ENCODE results near the gene SPATA31C1.

SPATA31C1 gene

GRCh38 chr9:87883990-87884389, 33.8 kb upstream of the SPATA31C1 start:
- Histone ChIP-seq H3K36me3 (ENCODE audit: insufficient read depth, low read length) (no peaks in the 10 kb centered on the region), H3K4me3 (ENCODE audit: low read length, poor library complexity, severe bottlenecking) (no peak overlapping the region), H3K9me2 (replicated peaks; ENCODE audit: low read depth, low read length) (no peaks in the 10 kb centered on the region), H4K20me1 (ENCODE audit: insufficient read depth, low read length, poor library complexity, severe bottlenecking) (no peaks in the 10 kb centered on the region), H3K79me2 (ENCODE audit: insufficient read depth, low read length) (no peaks in the 10 kb centered on the region), H3K4me1 (ENCODE audit: insufficient read depth, low read length, poor library complexity, severe bottlenecking) (no peaks in the 10 kb centered on the region), H3F3A (ENCODE audit: low read depth) (no peaks in the 10 kb centered on the region), H3K27me3 (ENCODE audit: insufficient read depth, low read length, poor library complexity, severe bottlenecking) (no peaks in the 10 kb centered on the region), H2AFZ (ENCODE audit: low read length) (no peak overlapping the region), H3K4me2 (ENCODE audit: low read depth, low read length, poor library complexity, severe bottlenecking) (no peak overlapping the region), H3K9ac (ENCODE audit: low read depth, low read length, poor library complexity, severe bottlenecking) (no peak overlapping the region), H3K9me3 (ENCODE audit: insufficient read depth, low read depth, low read length) (peaks cover 3% of the 10 kb centered on the region; the same call in 1 of the 2 replicates)
- TF ChIP-seq CTCF (conservative IDR thresholded peaks at IDR 0.05; ENCODE audit: low read length) (no peak; the same call in 1 of the 2 replicates), EZH2phosphoT487 (IDR thresholded peaks at IDR 0.05; ENCODE audit: borderline replicate concordance) (no peak)

GRCh38 chr9:87884578-87885459, 32.9 kb upstream of the SPATA31C1 start:
- H4K20me1 ChIP-seq (ENCODE audit: insufficient read depth, low read length, poor library complexity, severe bottlenecking), result no peaks in the 10 kb centered on the region
- H3K27me3 ChIP-seq (ENCODE audit: insufficient read depth, low read length, poor library complexity, severe bottlenecking), result no peaks in the 10 kb centered on the region
- no peaks in the 10 kb centered on the region for H3K79me2 ChIP-seq (ENCODE audit: insufficient read depth, low read length)
- H3F3A ChIP-seq (ENCODE audit: low read depth), result no peaks in the 10 kb centered on the region
- peaks cover 3% of the 10 kb centered on the region; the same call in 1 of the 2 replicates for H3K9me3 ChIP-seq (ENCODE audit: insufficient read depth, low read depth, low read length)
- no peaks in the 10 kb centered on the region for H3K9me2 ChIP-seq (replicated peaks; ENCODE audit: low read depth, low read length)
- H2AFZ ChIP-seq (ENCODE audit: low read length), result no peak overlapping the region
- H3K4me3 ChIP-seq (ENCODE audit: low read length, poor library complexity, severe bottlenecking), result no peak overlapping the region
- no peak overlapping the region for H3K4me2 ChIP-seq (ENCODE audit: low read depth, low read length, poor library complexity, severe bottlenecking)
- TF ChIP-seq CTCF (conservative IDR thresholded peaks at IDR 0.05; ENCODE audit: low read length), result no peak
- TF ChIP-seq EZH2phosphoT487 (IDR thresholded peaks at IDR 0.05; ENCODE audit: borderline replicate concordance), result no peak
- H3K4me1 ChIP-seq (ENCODE audit: insufficient read depth, low read length, poor library complexity, severe bottlenecking), result no peaks in the 10 kb centered on the region
- no peaks in the 10 kb centered on the region for H3K36me3 ChIP-seq (ENCODE audit: insufficient read depth, low read length)
- H3K9ac ChIP-seq (ENCODE audit: low read depth, low read length, poor library complexity, severe bottlenecking), result no peak overlapping the region

GRCh38 chr9:87885484-87886189, 32.1 kb upstream of the SPATA31C1 start:
- no peaks in the 10 kb centered on the region for H3K27me3 ChIP-seq (ENCODE audit: insufficient read depth, low read length, poor library complexity, severe bottlenecking)
- no peaks in the 10 kb centered on the region for H3K36me3 ChIP-seq (ENCODE audit: insufficient read depth, low read length)
- H3K9me3 ChIP-seq (ENCODE audit: insufficient read depth, low read depth, low read length), result peaks cover 3% of the 10 kb centered on the region; the same call in 1 of the 2 replicates
- H3K4me3 ChIP-seq (ENCODE audit: low read length, poor library complexity, severe bottlenecking), result no peak overlapping the region
- H3K9me2 ChIP-seq (replicated peaks; ENCODE audit: low read depth, low read length), result no peaks in the 10 kb centered on the region
- no peaks in the 10 kb centered on the region for H3K79me2 ChIP-seq (ENCODE audit: insufficient read depth, low read length)
- no peaks in the 10 kb centered on the region for H3F3A ChIP-seq (ENCODE audit: low read depth)
- no peaks in the 10 kb centered on the region for H3K4me1 ChIP-seq (ENCODE audit: insufficient read depth, low read length, poor library complexity, severe bottlenecking)
- H2AFZ ChIP-seq (ENCODE audit: low read length), result no peak overlapping the region
- no peak overlapping the region for H3K4me2 ChIP-seq (ENCODE audit: low read depth, low read length, poor library complexity, severe bottlenecking)
- H4K20me1 ChIP-seq (ENCODE audit: insufficient read depth, low read length, poor library complexity, severe bottlenecking), result no peaks in the 10 kb centered on the region
- TF ChIP-seq EZH2phosphoT487 (IDR thresholded peaks at IDR 0.05; ENCODE audit: borderline replicate concordance) (no peak), CTCF (conservative IDR thresholded peaks at IDR 0.05; ENCODE audit: low read length) (no peak)
- H3K9ac ChIP-seq (ENCODE audit: low read depth, low read length, poor library complexity, severe bottlenecking), result no peak overlapping the region

Measured in Loucy (cell line).